Right renal pelvis (tissue), 4 donors: ENCODE data around the gene SCN5A. TPM values are rescaled to one million over a fixed set of nuclear protein-coding genes. Genes with fewer than 3 reads are reported as not detected.

Source experiments
- DNase-seq, 4 donors: peaks; one replicate each; pipeline ENCODE4 v3.0.0-alpha.2; 2013; ENCODE audit warnings: low read depth in 4 of 4, low spot score in 3 of 4, missing footprints in 1 of 4
- polyA plus RNA-seq, 4 donors: library from polyadenylated mRNA; unstranded; fragments of 120-200 nt; gene quantifications; one replicate each; pipeline ENCODE4 v1.2.1, GENCODE V29; 2013; ENCODE audit not compliant: insufficient read length in 4 of 4

Gene SCN5A
- polyA plus RNA-seq, 4 donors = 0.89 to 1.2 (median 1.1) TPM

DNA sequence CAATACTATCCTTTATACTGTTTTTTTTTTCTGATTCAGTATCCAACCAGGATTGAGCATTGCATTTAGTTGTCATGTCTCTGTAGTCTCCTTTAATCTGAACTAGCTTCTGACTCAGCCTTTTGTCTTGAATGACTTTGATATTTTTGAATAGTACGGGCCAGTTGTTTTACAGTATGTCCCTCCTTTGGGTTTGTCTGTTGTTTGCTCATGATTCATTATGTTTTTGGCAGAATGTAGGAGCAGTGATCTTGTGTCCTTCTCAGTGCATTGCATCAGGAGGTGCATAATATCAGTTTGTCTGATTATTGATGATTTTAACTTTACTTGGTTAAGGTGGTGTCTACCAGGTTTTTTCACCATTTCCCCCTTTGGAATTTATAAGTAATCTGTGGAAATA lies 132.8 kb downstream of the SCN5A start:
- no peak for DNase-seq

DNA sequence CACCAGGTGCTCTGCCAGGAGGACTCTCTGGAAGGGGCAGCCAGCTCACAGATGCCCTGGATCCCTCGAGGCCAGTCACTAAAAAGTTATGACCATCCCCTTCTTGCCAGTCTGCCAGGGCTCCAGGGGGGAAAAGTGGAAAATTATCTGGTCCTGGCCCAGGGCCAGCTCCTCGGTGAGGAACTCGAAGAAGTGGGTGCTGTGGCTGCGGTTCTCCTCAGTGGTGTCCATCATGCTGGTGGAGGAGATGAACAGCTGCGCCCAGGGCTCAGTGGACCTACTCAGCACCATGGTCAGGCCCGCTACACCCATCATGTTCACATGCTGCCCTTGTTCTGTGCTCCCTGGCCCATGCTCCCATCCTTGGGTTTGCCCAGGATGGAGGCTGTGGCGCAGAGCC lies 134.1 kb downstream of the SCN5A start:
- DNase-seq = no peak

DNA sequence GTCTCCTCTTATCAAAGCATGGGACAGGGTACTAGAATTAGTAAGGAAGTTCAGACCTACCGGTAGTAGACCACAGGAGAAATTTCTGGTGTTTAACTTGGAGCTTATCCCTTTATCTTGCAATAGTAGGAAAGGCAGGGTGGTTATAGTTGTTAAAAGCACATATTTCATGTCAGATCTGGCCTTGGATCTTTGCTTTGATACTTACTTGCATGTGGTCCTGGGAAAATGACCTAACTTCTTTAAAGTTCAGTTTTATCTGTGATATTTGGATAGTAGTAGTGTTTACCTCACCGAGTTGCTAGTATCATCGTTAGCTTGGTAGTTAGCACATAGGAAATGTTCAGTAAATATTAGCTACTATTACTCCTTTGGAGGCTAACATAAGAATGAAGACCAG lies 137.9 kb downstream of the SCN5A start:
- DNase-seq = no peak

DNA sequence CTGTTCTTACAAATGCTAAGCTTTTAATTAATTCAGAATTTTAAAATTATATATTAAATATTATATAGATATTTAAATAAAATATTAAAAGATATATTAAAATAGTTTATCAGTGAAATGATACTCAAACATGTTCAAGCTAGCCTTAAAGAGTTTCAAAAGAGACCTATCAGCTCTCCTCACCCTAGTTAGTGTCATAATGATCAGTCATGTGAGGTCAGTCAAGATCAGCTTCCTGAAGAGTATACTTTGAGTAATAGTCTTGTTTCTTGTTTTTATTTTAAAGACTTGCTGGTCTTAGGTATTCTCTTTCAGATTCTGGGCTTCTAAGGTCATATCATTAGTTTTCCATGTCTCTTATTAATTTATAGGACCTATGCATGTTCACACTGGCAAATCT lies 138.9 kb downstream of the SCN5A start:
- no peak for DNase-seq

DNA sequence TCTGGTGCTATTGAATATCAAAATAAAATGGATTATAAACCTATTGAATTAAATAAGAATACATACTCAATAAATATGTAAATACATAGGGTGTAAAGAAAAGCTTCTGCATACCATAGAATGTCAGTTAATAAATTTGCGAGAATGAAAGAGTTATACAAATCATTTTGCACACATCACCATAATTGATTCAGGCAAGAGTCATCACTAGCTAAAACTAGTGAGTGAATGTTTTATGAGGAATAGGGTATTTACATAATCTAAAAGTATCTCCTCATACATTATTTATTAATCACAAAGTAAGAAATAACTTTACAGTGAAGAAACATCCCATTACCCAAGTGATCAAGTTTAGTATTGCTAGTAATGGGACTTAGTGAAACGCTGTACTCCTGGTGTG lies 139.8 kb downstream of the SCN5A start:
- no peak for DNase-seq

DNA sequence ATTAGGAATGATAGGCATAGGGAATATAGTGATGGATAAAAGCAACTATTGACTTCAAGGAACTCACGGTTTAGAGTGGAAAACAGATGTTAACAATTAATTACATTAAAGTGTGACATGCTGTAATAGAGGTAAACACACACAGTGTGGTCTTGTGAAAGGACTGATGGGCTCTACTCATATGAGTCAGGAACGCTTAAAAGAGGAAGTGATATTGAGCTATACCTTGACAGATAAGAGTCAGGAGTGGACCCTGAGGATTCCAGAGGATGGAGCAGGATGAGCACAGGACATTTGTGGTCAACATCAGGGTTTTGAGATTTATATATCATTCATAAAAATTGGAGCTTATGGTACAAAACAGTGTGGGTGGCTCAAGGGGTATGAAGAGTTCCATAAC lies 142.4 kb downstream of the SCN5A start:
- no peak for DNase-seq

DNA sequence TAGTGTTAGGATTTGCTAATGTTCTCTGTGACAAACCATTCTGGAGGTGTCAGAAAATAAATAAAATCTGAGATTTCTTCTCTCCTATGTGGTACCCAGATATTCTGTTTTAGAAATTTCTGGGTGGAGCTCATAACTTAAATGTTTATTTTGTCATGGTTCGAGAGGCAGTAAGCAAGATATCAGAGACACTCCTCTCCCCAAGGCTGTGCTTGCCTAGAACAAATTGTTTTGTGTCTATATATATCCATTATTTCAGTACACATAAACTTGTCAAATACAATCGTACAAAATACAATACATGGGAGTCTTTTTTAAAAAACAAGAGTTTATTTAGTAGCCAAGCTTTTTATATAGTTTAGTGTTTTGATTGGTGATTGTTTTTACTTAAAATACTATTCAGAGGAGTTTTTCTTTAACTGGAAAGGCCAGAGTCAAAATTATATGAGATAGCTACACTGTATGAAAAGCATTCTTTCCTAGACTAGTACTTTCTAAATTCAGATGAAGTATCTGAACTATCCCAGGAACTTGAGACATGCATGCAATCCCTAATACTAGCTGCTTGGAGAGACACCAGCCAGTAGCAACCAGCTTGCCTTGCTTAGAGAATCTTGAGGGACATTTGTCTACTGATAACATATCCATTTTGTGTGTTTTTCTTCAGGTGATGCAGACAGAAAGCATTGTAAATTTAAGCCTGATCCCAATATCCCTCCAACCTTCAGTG lies 148.6 kb downstream of the SCN5A start:
- DNase-seq = no peak

Other genes starting within 250 kb of the SCN5A start
- gene ACVR2B, start 195.8 kb downstream of the SCN5A start, polyA plus RNA-seq = 10 to 100 TPM; 15.5 to 18.6 (median 16.8) TPM
- gene EXOG, start 153.3 kb downstream of the SCN5A start, polyA plus RNA-seq = 10 to 100 TPM; 11.7 to 16.2 (median 14.1) TPM
- not detected for gene SCN10A, start 166.5 kb upstream of the SCN5A start, polyA plus RNA-seq